ENCODE data around the gene CCR7.

CCR7 gene

DNA sequence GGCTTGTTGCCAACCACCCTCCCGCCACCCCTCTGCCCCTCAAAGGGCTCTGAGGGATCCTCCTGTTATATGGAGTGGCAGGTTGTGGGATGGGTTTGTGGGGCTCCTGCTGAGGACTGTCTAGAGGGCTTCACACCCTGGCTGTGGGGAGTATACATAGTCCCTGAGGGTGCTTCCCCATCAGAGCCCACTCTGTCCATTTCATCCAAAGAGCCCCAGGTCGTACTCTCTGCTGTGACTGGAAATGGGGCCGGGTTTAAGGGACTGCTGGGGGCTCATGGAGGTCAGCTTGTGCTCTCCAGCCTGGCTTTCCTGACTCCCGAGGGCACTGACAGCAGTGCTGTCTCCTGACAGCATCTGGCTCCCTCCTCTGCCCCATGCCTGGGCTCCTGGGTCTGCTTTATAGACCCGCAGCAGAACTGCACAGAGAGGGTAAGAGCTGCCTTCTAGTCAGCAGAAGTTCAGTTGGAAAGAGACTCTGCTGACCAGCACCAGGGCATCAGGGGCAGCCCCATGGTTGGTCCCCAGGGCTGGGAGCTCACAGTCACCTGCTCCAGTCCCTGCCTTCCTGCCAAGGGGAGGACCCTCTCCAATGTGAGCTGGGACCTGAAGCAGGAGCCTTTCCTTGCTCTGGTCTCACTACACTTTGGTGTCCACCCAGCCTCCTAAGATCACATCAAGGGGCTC lies 46.0 kb downstream of the CCR7 start:
- Histone ChIP-seq H3K27ac (ENCODE audit: extremely low read depth, low read depth, low read length) (no peak overlapping the region), H3K4me1 (ENCODE audit: control insufficient read depth, insufficient read depth, low read length) (no peaks in the 10 kb centered on the region), H3K36me3 (ENCODE audit: control insufficient read depth in 2 of 2, insufficient read depth in 1 of 2, low read length in 2 of 2) (no peaks in the 10 kb centered on the region), H3K4me3 (ENCODE audit: low read depth, low read length) (no peak overlapping the region), H3K9me3 (ENCODE audit: control insufficient read depth, insufficient read depth, low read depth, low read length) (no peaks in the 10 kb centered on the region)
- ChIA-PET POLR2A (interaction anchor here (1.7 kb wide), 1 partner anchor 14 kb away, joined by 4 read pairs; no protein-coding TSS in a partner anchor), CTCF (interaction anchor here (0.6 to 4.7 kb wide), 8 partner anchors 14 to 493 kb away, joined by 3 to 28 read pairs (median 5); no protein-coding TSS in a partner anchor)
- TF ChIP-seq ZXDB (tag by site-specific recombination; IDR thresholded peaks at IDR 0.05): no peak
- TF ChIP-seq, protein P1, sequence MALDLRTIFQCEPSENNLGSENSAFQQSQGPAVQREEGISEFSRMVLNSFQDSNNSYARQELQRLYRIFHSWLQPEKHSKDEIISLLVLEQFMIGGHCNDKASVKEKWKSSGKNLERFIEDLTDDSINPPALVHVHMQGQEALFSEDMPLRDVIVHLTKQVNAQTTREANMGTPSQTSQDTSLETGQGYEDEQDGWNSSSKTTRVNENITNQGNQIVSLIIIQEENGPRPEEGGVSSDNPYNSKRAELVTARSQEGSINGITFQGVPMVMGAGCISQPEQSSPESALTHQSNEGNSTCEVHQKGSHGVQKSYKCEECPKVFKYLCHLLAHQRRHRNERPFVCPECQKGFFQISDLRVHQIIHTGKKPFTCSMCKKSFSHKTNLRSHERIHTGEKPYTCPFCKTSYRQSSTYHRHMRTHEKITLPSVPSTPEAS (tag by site-specific recombination; IDR thresholded peaks at IDR 0.05): no peak
- TF ChIP-seq SP3 (tag by site-specific recombination; IDR thresholded peaks at IDR 0.05): no peak
- TF ChIP-seq KLF1 (tag by site-specific recombination; IDR thresholded peaks at IDR 0.05): no peak
- no peak for TF ChIP-seq ZNF311 (tag by site-specific recombination; IDR thresholded peaks at IDR 0.05; ENCODE audit: borderline replicate concordance)
- TF ChIP-seq ZNF530 (tag by site-specific recombination; IDR thresholded peaks at IDR 0.05; ENCODE audit: low read depth): no peak
- TF ChIP-seq SP7 (tag by site-specific recombination; IDR thresholded peaks at IDR 0.05): no peak
- TF ChIP-seq ZSCAN5A (tag by site-specific recombination; IDR thresholded peaks at IDR 0.05): no peak
- TF ChIP-seq HOXC10 (CRISPR knock-in tag; IDR thresholded peaks at IDR 0.05): no peak
- no peak for TF ChIP-seq ZNF837 (tag by site-specific recombination; IDR thresholded peaks at IDR 0.05)
- TF ChIP-seq ZNF391 (tag by site-specific recombination; IDR thresholded peaks at IDR 0.05; ENCODE audit: borderline replicate concordance, low read depth): no peak
- no peak for TF ChIP-seq ZNF175 (tag by site-specific recombination; IDR thresholded peaks at IDR 0.05)
- no peak for TF ChIP-seq KLF7 (tag by site-specific recombination; IDR thresholded peaks at IDR 0.05; ENCODE audit: borderline replicate concordance)

DNA sequence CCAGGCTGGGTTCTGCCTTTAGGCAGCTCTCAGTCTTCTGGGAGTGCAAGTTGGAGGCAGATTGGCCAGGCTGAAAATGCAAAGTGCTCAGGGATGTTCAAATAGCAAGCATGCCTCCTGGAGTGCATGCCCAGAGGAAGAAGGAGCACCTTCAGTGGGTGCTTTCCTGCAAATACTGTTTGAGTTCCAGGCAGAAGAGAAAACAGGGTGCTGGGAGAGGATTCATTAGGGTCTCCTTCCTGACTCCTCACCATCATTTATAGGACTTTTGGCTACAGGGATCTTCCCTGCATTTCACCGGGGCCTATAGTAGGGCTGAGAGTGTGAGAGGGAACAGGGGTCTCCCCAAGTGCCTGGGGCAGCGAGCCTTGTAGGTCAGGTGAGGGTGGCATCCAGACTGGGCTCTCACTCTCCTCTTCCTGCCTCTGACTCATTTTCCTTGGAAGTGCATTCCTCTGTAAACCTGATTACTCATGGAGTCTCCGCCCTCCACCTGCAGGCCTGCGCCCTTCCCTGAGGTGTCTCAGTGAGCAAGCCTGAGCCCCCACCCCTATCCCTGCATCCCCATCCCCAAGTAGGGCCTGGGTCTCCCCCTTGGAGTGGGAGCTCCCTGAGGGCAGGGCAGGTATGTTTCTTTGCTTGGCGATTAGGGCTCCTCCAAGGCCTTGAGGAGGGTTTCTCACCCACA lies 46.7 kb downstream of the CCR7 start:
- ChIA-PET CTCF (interaction anchor here (0.6 to 4.7 kb wide), 4 partner anchors 15 to 103 kb away, joined by 3 to 28 read pairs (median 7); no protein-coding TSS in a partner anchor), POLR2A (interaction anchor here (0.6 to 1.7 kb wide), 2 partner anchors 15 to 316 kb away, joined by 4 read pairs; no protein-coding TSS in a partner anchor)
- no peaks in the 10 kb centered on the region for H3K4me1 ChIP-seq (ENCODE audit: control insufficient read depth, insufficient read depth, low read length)
- no peak overlapping the region for H3K27ac ChIP-seq (ENCODE audit: extremely low read depth, low read depth, low read length)
- H3K36me3 ChIP-seq (ENCODE audit: control insufficient read depth in 2 of 2, insufficient read depth in 1 of 2, low read length in 2 of 2): no peaks in the 10 kb centered on the region
- no peak overlapping the region for H3K4me3 ChIP-seq (ENCODE audit: low read depth, low read length)
- no peak for TF ChIP-seq SETDB1 (IDR thresholded peaks at IDR 0.05; ENCODE audit: insufficient read length, low read length)
- no peak for TF ChIP-seq ZNF544 (tag by site-specific recombination; IDR thresholded peaks at IDR 0.05)
- TF ChIP-seq ZNF433 (tag by site-specific recombination; IDR thresholded peaks at IDR 0.05; ENCODE audit: low read depth): no peak
- TF ChIP-seq ZNF174 (tag by site-specific recombination; IDR thresholded peaks at IDR 0.05): no peak
- TF ChIP-seq ZEB2 (tag by site-specific recombination; IDR thresholded peaks at IDR 0.05): no peak
- TF ChIP-seq, protein P2, sequence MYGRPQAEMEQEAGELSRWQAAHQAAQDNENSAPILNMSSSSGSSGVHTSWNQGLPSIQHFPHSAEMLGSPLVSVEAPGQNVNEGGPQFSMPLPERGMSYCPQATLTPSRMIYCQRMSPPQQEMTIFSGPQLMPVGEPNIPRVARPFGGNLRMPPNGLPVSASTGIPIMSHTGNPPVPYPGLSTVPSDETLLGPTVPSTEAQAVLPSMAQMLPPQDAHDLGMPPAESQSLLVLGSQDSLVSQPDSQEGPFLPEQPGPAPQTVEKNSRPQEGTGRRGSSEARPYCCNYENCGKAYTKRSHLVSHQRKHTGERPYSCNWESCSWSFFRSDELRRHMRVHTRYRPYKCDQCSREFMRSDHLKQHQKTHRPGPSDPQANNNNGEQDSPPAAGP (tag by site-specific recombination; IDR thresholded peaks at IDR 0.05): 0 out of 2 replicates have a peak, but pooled peaks have one; percentile 32
- peak; percentile 75 for TF ChIP-seq KLF1 (tag by site-specific recombination; IDR thresholded peaks at IDR 0.05)
- TF ChIP-seq ZNF10 (tag by site-specific recombination; IDR thresholded peaks at IDR 0.05): no peak
- TF ChIP-seq PRDM1 (tag by site-specific recombination; IDR thresholded peaks at IDR 0.05): 0 out of 2 replicates have a peak, but pooled peaks have one; percentile 7
- TF ChIP-seq SP7 (tag by site-specific recombination; IDR thresholded peaks at IDR 0.05): 0 out of 2 replicates have a peak, but pooled peaks have one; percentile 12
- H3K9me3 ChIP-seq (ENCODE audit: control insufficient read depth, insufficient read depth, low read depth, low read length): no peaks in the 10 kb centered on the region

All from HEK293 (cell line).